Esophagus squamous epithelium (tissue), 4 donors: ENCODE data around the gene TMEM63B.

Experiments
- POLR2A ChIP-seq, 4 donors: fragments of 450-650 bp; IDR thresholded peaks; one replicate each; pipeline ENCODE4 v1.6.1; 2017; ENCODE audit warnings: antibody characterized with exemption in 4 of 4, mild to moderate bottlenecking in 4 of 4, moderate library complexity in 3 of 4
- TF ChIP-seq, protein P1 (sequence below), 6 experiments: fragments of 450-650 bp in 4 of 6; fragments of 200-600 bp in 2 of 6; sonication (generic) in 2 of 6; IDR thresholded peaks; one replicate each; pipeline ENCODE4 v1.5.1; 2016 to 2019; ENCODE audit warnings: antibody characterized with exemption in 6 of 6, mild to moderate bottlenecking in 4 of 6, moderate library complexity in 4 of 6

DNA sequence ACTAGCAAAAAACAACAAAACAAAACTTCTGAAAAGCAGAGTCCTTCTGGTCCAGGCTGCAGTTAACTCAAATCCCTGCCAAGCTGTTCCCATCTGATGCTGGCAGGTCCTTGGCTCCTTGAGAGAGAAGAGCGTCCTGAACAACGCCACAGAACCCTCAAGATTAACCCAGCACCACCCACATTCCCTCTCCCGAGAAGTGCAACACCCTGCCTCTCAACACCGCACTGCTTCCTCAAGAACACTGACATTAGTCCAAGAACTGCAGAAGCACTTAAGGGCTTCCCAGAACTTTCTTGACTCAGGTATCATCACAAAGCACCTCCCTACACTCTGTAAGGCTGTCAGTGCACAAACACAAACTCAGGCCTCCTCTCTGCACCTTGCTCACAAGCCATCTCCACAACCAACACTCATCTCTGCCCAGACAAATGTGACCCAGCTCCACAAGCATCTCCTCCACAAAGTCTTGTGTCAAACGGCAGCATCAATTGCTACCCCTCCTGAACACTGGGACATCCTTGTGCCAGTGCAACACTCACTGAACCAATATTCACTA lies 7.6 kb upstream of the TMEM63B start:
- TF ChIP-seq POLR2A (IDR thresholded peaks at IDR 0.05) = no peak
- TF ChIP-seq, protein P1, sequence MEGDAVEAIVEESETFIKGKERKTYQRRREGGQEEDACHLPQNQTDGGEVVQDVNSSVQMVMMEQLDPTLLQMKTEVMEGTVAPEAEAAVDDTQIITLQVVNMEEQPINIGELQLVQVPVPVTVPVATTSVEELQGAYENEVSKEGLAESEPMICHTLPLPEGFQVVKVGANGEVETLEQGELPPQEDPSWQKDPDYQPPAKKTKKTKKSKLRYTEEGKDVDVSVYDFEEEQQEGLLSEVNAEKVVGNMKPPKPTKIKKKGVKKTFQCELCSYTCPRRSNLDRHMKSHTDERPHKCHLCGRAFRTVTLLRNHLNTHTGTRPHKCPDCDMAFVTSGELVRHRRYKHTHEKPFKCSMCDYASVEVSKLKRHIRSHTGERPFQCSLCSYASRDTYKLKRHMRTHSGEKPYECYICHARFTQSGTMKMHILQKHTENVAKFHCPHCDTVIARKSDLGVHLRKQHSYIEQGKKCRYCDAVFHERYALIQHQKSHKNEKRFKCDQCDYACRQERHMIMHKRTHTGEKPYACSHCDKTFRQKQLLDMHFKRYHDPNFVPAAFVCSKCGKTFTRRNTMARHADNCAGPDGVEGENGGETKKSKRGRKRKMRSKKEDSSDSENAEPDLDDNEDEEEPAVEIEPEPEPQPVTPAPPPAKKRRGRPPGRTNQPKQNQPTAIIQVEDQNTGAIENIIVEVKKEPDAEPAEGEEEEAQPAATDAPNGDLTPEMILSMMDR (IDR thresholded peaks at IDR 0.05) = no peak
